Skin epidermis (tissue), 12 donors: ENCODE results near the gene RASGRP4.
"Not testable (repeated sequence)": the region's sequence is repeated elsewhere in the genome, so short reads cannot be mapped to it uniquely, and the experiment has no call there.

Experiments
- H3K27ac ChIP-seq, 21 experiments: fragments of 200-600 bp; sonication (generic) in 11 of 21; one replicate each; pipeline ENCODE4 v1.5.0; 2020; ENCODE audit warnings: mild to moderate bottlenecking in 3 of 21, inconsistent platforms in 2 of 21, moderate library complexity in 2 of 21
- H3K4me3 ChIP-seq, 7 experiments: fragments of 200-600 bp; sonication (generic) in 2 of 7; one replicate each; pipeline ENCODE4 v1.5.0; 2020; ENCODE audit warnings: inconsistent platforms in 2 of 7, mild to moderate bottlenecking in 2 of 7, moderate library complexity in 1 of 7

The RASGRP4 gene, protein sequence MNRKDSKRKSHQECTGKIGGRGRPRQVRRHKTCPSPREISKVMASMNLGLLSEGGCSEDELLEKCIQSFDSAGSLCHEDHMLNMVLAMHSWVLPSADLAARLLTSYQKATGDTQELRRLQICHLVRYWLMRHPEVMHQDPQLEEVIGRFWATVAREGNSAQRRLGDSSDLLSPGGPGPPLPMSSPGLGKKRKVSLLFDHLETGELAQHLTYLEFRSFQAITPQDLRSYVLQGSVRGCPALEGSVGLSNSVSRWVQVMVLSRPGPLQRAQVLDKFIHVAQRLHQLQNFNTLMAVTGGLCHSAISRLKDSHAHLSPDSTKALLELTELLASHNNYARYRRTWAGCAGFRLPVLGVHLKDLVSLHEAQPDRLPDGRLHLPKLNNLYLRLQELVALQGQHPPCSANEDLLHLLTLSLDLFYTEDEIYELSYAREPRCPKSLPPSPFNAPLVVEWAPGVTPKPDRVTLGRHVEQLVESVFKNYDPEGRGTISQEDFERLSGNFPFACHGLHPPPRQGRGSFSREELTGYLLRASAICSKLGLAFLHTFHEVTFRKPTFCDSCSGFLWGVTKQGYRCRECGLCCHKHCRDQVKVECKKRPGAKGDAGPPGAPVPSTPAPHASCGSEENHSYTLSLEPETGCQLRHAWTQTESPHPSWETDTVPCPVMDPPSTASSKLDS

GRCh38 chr19:38425810-38426466, at the start of gene RASGRP4:
RASGRP4 (minus strand) TSS chr19:38426219; CDS start chr19:38426091, 128 bp downstream.
- Histone ChIP-seq H3K27ac (peak within 1 kb of the TSS in 17 of 21 experiments; percentile 4 to 88 (median 54)), H3K4me3 (peak within 1 kb of the TSS in 4 of 7 experiments; percentile 11 to 35 (median 26))

DNA sequence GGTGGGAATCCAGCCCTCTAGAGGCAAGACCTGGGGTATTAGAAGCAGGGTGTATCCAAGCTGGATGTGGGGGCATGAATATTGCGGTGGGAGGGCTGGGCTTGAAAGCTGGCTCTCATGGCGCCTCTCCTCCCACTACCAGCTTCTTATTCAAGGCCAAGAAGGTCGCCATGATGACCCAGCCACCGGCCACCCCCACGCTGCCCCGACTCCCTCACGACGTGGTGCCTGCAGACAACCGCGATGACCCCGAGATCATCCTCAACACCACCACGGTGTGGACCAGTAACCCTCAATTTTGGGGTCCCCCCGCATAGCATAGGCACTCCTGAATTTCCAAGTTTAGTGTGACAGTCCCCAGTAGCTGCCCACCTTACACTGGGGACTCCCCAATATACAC, 49.2 kb upstream of the RASGRP4 start:
- no peak overlapping the region for H3K27ac ChIP-seq
- no peak overlapping the region for H3K4me3 ChIP-seq

- no peak overlapping the region for H3K27ac ChIP-seq
- H3K4me3 ChIP-seq = no peak overlapping the region
Measured at GRCh38 chr19:38473201-38473600, 47.2 kb upstream of the RASGRP4 start.

GRCh38 chr19:38472725-38473124, 46.7 kb upstream of the RASGRP4 start:
- H3K4me3 ChIP-seq, H3K27ac ChIP-seq: not testable (repeated sequence)

DNA sequence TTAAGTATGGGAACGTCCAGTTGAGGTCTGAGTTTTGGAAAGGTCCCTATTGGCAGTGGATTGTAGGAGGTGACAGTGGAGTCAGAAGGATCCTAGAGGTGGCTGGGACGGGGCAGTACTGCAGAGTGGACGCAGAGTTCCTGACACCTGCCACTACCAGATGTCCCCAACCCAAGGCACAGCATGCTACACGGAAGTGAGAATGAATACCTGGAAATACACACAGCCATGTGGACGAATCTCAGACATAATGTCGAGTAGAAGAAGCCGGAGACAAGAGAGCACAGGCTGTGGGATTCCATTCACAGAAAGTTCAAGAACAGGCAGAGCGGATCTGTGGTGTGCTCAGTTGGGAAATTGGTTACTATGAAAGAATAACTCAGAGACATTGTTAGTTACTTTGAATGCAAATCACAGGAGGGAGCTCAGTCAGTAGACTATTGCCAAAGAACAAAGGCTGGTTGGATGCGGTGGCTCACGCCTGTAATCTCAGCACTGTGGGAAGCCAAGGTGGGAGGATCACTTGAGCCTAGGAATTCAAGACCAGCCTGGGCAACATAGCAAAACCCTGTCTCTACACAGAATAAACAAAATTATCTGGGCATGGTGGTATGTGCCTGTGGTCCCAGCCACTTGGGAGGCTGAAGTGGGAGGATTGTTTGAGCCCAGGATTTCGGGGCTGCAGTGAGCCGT, 44.9 kb upstream of the RASGRP4 start:
- Histone ChIP-seq H3K4me3 (no peak overlapping the region), H3K27ac (no peak overlapping the region)

GRCh38 chr19:38469151-38469550, 43.1 kb upstream of the RASGRP4 start:
- H3K4me3 ChIP-seq = no peak overlapping the region
- H3K27ac ChIP-seq = no peak overlapping the region

- no peak overlapping the region for H3K27ac ChIP-seq
- no peak overlapping the region for H3K4me3 ChIP-seq
Measured at GRCh38 chr19:38467541-38468525, 41.8 kb upstream of the RASGRP4 start.

DNA sequence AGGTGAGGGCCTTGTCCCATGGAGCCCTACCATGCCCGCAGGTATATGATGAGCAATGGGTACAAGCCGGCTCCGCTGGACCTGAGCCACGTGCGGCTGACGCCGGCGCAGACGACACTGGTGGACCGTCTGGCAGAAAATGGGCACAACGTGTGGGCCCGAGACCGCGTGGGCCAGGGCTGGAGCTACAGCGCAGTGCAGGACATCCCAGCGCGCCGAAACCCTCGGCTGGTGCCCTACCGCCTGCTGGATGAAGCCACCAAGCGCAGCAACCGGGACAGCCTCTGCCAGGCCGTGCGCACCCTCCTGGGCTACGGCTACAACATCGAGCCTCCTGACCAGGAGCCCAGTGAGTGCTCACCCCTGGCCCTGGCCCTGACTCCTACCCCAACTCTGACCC, 40.0 kb upstream of the RASGRP4 start:
- H3K4me3 ChIP-seq = no peak overlapping the region
- H3K27ac ChIP-seq = no peak overlapping the region

DNA sequence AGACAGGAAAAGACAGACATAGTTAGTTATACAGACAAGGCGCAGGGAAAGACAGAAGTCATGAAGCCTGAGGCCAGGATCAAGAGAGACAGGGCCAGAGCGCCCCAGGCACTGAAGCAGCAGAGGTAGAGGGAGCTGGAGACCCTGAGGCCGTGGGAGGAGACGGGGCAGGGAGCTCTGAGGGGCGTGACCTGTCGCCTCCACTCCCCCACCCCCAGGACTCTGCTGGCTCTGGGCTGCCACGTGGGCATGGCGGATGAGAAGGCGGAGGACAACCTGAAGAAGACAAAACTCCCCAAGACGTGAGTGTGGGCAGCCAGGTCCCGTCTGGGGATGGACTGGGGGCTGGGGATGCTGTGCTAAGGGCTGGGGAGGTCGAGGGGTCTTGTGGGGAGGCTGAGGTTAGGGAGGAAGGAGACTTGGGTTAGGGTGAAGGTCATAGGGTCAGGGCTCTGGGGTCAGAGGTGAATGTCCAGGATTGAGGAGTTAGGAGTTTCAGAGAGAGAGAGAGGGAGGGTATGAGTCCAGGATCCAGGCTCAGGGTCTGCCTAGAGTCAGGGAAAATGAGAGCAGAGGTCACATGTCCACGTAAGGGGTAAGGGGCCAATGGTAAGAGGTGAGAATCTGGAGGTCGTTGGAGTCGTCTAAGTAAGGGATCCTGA, 38.5 kb upstream of the RASGRP4 start:
- H3K4me3 ChIP-seq = no peak overlapping the region
- H3K27ac ChIP-seq = no peak overlapping the region

DNA sequence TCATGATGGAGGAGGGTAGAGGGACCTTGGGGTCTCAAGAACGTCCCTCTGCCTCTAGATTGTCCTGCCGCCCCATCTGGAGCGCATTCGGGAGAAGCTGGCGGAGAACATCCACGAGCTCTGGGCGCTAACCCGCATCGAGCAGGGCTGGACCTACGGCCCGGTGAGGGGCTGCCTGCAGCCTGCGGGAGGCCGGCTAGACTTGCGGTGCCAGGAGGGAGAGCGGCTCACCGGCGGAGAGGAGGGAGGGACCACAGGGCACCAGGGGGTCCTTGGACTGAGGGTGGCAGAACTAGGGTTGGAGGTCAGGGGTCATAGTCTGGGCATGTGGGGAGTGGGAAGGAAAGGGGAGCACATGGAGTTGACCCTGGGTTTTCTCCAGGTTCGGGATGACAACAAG, 37.3 kb upstream of the RASGRP4 start:
- Histone ChIP-seq H3K27ac (no peak overlapping the region), H3K4me3 (no peak overlapping the region)

GRCh38 chr19:38458991-38459390, 33.0 kb upstream of the RASGRP4 start:
- H3K4me3 ChIP-seq = no peak overlapping the region
- no peak overlapping the region for H3K27ac ChIP-seq

DNA sequence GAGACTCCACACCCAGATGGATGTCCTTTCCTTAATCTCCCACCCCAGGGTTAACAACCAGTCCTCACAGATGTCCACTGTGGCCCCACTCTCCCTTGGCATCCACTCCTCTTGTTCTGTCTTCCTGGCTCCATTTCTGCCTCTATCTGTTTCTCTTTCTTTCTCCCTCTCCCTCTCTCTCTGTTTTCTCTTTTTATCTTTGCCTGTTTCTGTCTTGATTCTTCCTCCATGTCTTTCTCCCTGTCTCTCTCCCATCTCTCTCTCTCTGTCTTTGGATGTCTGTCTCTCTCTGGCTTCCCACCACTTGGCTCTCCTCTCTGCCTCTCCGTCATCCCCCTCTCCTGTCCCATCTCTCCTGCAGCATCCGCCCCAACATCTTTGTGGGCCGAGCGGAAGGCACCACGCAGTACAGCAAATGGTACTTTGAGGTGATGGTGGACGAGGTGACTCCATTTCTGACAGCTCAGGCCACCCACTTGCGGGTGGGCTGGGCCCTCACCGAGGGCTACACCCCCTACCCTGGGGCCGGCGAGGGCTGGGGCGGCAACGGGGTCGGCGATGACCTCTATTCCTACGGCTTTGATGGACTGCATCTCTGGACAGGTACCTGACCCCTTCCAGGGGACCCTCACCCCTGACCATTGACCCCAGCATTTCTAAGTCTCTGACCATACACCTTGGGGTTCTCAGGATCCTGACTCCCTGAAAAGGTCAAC, 31.8 kb upstream of the RASGRP4 start:
- Histone ChIP-seq H3K4me3 (no peak overlapping the region), H3K27ac (no peak overlapping the region)

DNA sequence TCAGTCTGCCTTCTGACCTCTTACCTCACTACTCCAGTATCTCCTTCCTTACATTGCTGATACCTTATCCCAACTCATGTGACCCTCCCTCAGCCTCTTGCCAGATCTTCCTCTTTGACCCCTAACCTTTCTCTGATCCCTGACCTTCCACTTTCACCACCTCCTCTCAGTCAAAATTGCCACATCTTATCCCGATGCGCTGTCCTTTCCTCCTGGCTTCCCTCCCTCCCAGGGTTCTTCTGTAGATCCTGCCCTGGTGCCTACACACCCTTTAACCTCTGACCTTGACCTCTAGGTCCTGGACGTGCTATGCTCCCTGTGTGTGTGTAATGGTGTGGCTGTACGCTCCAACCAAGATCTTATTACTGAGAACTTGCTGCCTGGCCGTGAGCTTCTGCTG, 31.2 kb upstream of the RASGRP4 start:
- Histone ChIP-seq H3K4me3 (no peak overlapping the region), H3K27ac (no peak overlapping the region)

GRCh38 chr19:38455031-38455430, 29.0 kb upstream of the RASGRP4 start:
- Histone ChIP-seq H3K4me3 (no peak overlapping the region), H3K27ac (no peak overlapping the region)

DNA sequence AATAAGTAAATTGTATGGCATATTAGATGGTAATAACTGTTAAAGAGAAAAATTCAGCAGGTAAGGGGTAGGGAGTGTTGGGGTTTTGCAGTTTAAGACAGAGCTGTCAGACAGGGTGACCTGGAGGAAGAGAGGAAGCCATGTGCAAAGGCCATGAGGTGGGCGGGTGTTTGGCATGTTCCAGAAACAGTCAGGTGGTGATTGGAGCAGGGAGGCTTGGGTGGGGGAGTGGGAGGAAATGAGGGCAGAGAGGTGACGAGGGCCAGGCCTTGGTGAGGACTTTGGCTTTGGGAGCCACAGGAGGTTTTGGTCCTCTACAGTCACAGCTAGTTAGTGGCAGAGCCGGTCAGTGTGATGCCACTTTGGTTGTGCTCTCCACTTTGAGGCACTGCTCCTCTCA, 27.6 kb upstream of the RASGRP4 start:
- Histone ChIP-seq H3K4me3 (no peak overlapping the region), H3K27ac (no peak overlapping the region)

GRCh38 chr19:38452430-38453366, 26.7 kb upstream of the RASGRP4 start:
- Histone ChIP-seq H3K27ac (no peak overlapping the region), H3K4me3 (no peak overlapping the region)

DNA sequence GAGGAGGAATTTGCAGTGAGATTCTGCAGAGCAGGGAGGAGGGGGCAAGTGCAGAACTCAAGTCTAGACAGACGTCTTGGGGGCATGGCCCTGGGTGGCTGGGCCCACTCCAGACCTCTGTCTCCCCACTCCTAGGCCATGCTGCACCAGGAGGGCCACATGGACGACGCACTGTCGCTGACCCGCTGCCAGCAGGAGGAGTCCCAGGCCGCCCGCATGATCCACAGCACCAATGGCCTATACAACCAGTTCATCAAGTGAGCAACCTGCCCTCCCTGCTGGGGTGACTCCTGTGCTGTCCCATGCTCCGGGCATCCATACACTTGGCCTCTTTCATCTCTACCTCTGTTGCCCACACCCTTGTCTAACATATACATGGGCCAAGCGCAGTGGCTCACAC, 25.6 kb upstream of the RASGRP4 start:
- no peak overlapping the region for H3K4me3 ChIP-seq

More for the DNA sequence above, 25.6 kb upstream of the RASGRP4 start:
- no peak overlapping the region for H3K27ac ChIP-seq
